B cell (primary cell): ENCODE results near the gene ZNF525.

Source experiments
- EZH2 ChIP-seq: IDR thresholded peaks from 2 replicates; pipeline ENCODE4 v1.6.1; 2012; ENCODE audit warnings: borderline replicate concordance, low read depth, mild to moderate bottlenecking, moderate library complexity, low read length; ENCODE audit not compliant: insufficient read depth, poor library complexity, severe bottlenecking
- TF ChIP-seq, protein P1 (sequence below): fragments of 200-600 bp; IDR thresholded peaks from one replicate; pipeline ENCODE4 v1.8.0; 2022; ENCODE audit warnings: antibody characterized with exemption, mild to moderate bottlenecking

DNA sequence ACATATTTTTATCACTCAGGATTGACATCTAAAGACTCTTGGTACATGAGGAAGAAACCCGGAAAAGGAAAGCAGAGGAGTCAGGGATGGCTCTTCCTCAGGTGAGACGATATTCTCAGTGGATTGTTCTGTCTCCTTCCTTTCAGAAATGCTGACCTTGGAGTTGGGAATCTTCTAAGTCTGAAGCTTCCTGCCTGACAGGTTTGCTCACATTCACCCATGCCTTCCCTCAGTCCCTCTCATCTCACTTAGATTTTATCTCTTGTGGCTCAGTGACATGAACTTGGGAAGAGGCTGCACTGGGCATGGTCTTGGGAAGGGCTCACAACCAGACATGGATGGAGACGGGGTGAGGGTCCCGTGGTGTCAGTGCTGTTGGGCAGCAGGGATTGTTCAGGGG is 6.7 kb downstream of the ZNF525 start:
- TF ChIP-seq, protein P1, sequence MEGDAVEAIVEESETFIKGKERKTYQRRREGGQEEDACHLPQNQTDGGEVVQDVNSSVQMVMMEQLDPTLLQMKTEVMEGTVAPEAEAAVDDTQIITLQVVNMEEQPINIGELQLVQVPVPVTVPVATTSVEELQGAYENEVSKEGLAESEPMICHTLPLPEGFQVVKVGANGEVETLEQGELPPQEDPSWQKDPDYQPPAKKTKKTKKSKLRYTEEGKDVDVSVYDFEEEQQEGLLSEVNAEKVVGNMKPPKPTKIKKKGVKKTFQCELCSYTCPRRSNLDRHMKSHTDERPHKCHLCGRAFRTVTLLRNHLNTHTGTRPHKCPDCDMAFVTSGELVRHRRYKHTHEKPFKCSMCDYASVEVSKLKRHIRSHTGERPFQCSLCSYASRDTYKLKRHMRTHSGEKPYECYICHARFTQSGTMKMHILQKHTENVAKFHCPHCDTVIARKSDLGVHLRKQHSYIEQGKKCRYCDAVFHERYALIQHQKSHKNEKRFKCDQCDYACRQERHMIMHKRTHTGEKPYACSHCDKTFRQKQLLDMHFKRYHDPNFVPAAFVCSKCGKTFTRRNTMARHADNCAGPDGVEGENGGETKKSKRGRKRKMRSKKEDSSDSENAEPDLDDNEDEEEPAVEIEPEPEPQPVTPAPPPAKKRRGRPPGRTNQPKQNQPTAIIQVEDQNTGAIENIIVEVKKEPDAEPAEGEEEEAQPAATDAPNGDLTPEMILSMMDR: no peak
- no peak for TF ChIP-seq EZH2
